CD4-positive, alpha-beta T cell (primary cell): ENCODE measurements around the gene GSAP. TPM values are rescaled to one million over a fixed set of nuclear protein-coding genes. Genes with fewer than 3 reads are reported as not detected.

Experiments used
- ATAC-seq: fragments of 200-7000 bp; cut with Tn5 transposase; one replicate; pipeline ENCODE4 v1.10.0; 2022; ENCODE audit warnings: mild to moderate bottlenecking; ENCODE audit not compliant: poor library complexity
- CTCF ChIA-PET: fragments of 350-600 bp; sonication (Branson Sonifier 250); formaldehyde crosslinking; loops from one replicate; lab custom pipeline; 2021; ENCODE audit warnings: antibody characterized with exemption, inconsistent platforms; lab: Charles Lee
- POLR2A ChIA-PET: fragments of 350-600 bp; sonication (Branson Sonifier 250); formaldehyde crosslinking; loops from one replicate; lab custom pipeline; 2021; ENCODE audit warnings: antibody characterized with exemption, inconsistent platforms; lab: Charles Lee
- DNase-seq, 14 experiments: peaks; one replicate each; pipeline ENCODE4 v3.0.0-alpha.2; 2013 to 2020; ENCODE audit warnings: mixed read lengths in 2 of 14
- H3K27ac ChIP-seq, 2 donors: one replicate each; pipeline versions ENCODE4 v1.5.1 to v1.7.0; 2013; ENCODE audit warnings: low read length in 2 of 2, low read depth in 1 of 2, mild to moderate bottlenecking in 1 of 2
- H3K27me3 ChIP-seq, 2 experiments: 1 replicate in 1 of 2; 2 replicates in 1 of 2; pipeline versions ENCODE4 v1.6.1 to v1.7.0; 2013; ENCODE audit warnings: low read length in 2 of 2, control low read depth in 1 of 2, mild to moderate bottlenecking in 1 of 2, moderate library complexity in 1 of 2; ENCODE audit not compliant: insufficient read depth in 2 of 2, control insufficient read depth in 1 of 2
- H3K36me3 ChIP-seq: one replicate; pipeline ENCODE4 v1.6.1; 2013; ENCODE audit warnings: low read length, control low read depth; ENCODE audit not compliant: insufficient read depth
- H3K4me1 ChIP-seq: one replicate; pipeline ENCODE4 v1.6.1; 2013; ENCODE audit warnings: low read length, control low read depth; ENCODE audit not compliant: insufficient read depth
- H3K4me3 ChIP-seq: one replicate; pipeline ENCODE4 v1.5.1; 2013; ENCODE audit warnings: mild to moderate bottlenecking, low read length, moderate library complexity
- H3K9me3 ChIP-seq, 2 experiments: 1 replicate in 1 of 2; 2 replicates in 1 of 2; pipeline versions ENCODE4 v1.6.1 to v1.7.0; 2013; ENCODE audit warnings: low read length in 2 of 2, mild to moderate bottlenecking in 2 of 2, control low read depth in 1 of 2, moderate library complexity in 1 of 2; ENCODE audit not compliant: control insufficient read depth in 1 of 2, insufficient read depth in 1 of 2
- H3K27ac Mint-ChIP-seq: one replicate; pipeline ENCODE4 v1.8.0; 2020; ENCODE audit warnings: mixed read lengths
- H3K27me3 Mint-ChIP-seq: one replicate; pipeline ENCODE4 v1.8.0; 2021; ENCODE audit warnings: mixed read lengths
- H3K36me3 Mint-ChIP-seq: one replicate; pipeline ENCODE4 v1.8.0; 2021; ENCODE audit warnings: low read depth, mixed read lengths
- H3K4me1 Mint-ChIP-seq: one replicate; pipeline ENCODE4 v1.8.0; 2021; ENCODE audit warnings: low read depth, mixed read lengths
- H3K4me3 Mint-ChIP-seq: one replicate; pipeline ENCODE4 v1.8.0; 2020; ENCODE audit warnings: mild to moderate bottlenecking, mixed read lengths
- H3K9me3 Mint-ChIP-seq: one replicate; pipeline ENCODE4 v1.8.0; 2020; ENCODE audit warnings: mixed read lengths
- CTCF ChIP-seq: fragments of 200-600 bp; IDR thresholded peaks from one replicate; pipeline ENCODE4 v1.8.0; 2022; ENCODE audit warnings: antibody characterized with exemption, mild to moderate bottlenecking
- intact Hi-C, 2 experiments: fragments of 100-400 bp; cut with DNase I in 1 of 2; cut with micrococcal nuclease in 1 of 2; formaldehyde crosslinking; loops; one replicate each; pipeline versions ENCODE4 v1.15.1 to v1.9.0; 2023 to 2025; cut with DNase I, micrococcal nuclease
- polyA plus RNA-seq, 2 donors: library from polyadenylated mRNA; unstranded; fragments of 120-200 nt; gene quantifications; one replicate each; pipeline ENCODE4 v1.2.1, GENCODE V29; 2013
- total RNA-seq, 174 experiments: library from RNA in 2 of 174; stranded (reverse) in 2 of 174; gene quantifications; one replicate each; pipeline ENCODE4 v1.2.3 and lab custom pipeline; 2021 to 2026

GSAP gene, protein sequence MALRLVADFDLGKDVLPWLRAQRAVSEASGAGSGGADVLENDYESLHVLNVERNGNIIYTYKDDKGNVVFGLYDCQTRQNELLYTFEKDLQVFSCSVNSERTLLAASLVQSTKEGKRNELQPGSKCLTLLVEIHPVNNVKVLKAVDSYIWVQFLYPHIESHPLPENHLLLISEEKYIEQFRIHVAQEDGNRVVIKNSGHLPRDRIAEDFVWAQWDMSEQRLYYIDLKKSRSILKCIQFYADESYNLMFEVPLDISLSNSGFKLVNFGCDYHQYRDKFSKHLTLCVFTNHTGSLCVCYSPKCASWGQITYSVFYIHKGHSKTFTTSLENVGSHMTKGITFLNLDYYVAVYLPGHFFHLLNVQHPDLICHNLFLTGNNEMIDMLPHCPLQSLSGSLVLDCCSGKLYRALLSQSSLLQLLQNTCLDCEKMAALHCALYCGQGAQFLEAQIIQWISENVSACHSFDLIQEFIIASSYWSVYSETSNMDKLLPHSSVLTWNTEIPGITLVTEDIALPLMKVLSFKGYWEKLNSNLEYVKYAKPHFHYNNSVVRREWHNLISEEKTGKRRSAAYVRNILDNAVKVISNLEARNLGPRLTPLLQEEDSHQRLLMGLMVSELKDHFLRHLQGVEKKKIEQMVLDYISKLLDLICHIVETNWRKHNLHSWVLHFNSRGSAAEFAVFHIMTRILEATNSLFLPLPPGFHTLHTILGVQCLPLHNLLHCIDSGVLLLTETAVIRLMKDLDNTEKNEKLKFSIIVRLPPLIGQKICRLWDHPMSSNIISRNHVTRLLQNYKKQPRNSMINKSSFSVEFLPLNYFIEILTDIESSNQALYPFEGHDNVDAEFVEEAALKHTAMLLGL
- total RNA-seq, result 10 to 100 TPM; 19.1 to 19.5 TPM
- polyA plus RNA-seq (2013, experiment 1 of 2), result 25.3 TPM
- polyA plus RNA-seq (2013, experiment 2 of 2), result 22.6 TPM
- total RNA-seq (lab: John Stamatoyannopoulos, UW), result 1.3 to 53.7 (median 19.8) reads per million in 172 experiments

- Histone ChIP-seq H3K9me3 (no peaks in the 10 kb centered on the region), H3K36me3 (no peaks in the 10 kb centered on the region), H3K27me3 (no peaks in the 10 kb centered on the region), H3K27ac (peak within 1 kb of the TSS; percentile 30 to 33), H3K4me1 (peaks cover 15% of the 10 kb centered on the region), H3K4me3 (peak within 1 kb of the TSS; percentile 76)
- Mint-ChIP-seq H3K27ac (peak within 1 kb of the TSS; percentile 76), H3K4me1 (peaks cover 52% of the 10 kb centered on the region), H3K9me3 (no peaks in the 10 kb centered on the region), H3K36me3 (no peaks in the 10 kb centered on the region), H3K4me3 (peak within 1 kb of the TSS; percentile 87), H3K27me3 (no peaks in the 10 kb centered on the region)
- peak; percentile 18 to 78 (median 42) for DNase-seq
- ATAC-seq, result peak; percentile 66
- TF ChIP-seq CTCF, result peak; percentile 22
- POLR2A ChIA-PET, result interaction anchor here (0.7 to 2.6 kb wide), 9 partner anchors 12 to 294 kb away, joined by 3 to 14 read pairs (median 3); partner anchors contain the start of gene CCDC146
- CTCF ChIA-PET, result interaction anchor here (0.6 kb wide), 1 partner anchor 213 kb away, joined by 7 read pairs; no protein-coding TSS in a partner anchor
- intact Hi-C loops, result loop anchor here in 1 of 2 experiments (2.0 to 5.0 kb wide), 2 partner anchors 63 to 121 kb away; partner anchors contain the start of gene PTPN12
Observed at GRCh38 chr7:77415823-77416620, at the start of gene GSAP. Gene GSAP (minus strand): TSS chr7:77416349. CDS start chr7:77416321, 28 bp downstream.

GRCh38 chr7:77465256-77465655, 49.1 kb upstream of the GSAP start:
- intact Hi-C loops, result no loop called here
- H3K36me3 Mint-ChIP-seq, result no peaks in the 10 kb centered on the region

More at GRCh38 chr7:77465256-77465655, 49.1 kb upstream of the GSAP start:
- Histone ChIP-seq H3K27me3 (no peaks in the 10 kb centered on the region), H3K27ac (no peak overlapping the region), H3K4me1 (no peaks in the 10 kb centered on the region), H3K9me3 (no peaks in the 10 kb centered on the region), H3K36me3 (no peaks in the 10 kb centered on the region), H3K4me3 (no peak overlapping the region)
- Mint-ChIP-seq H3K27ac (no peak overlapping the region), H3K9me3 (peaks cover 2% of the 10 kb centered on the region), H3K4me1 (no peaks in the 10 kb centered on the region), H3K4me3 (no peak overlapping the region), H3K27me3 (no peaks in the 10 kb centered on the region)
- ATAC-seq, result no peak
- ChIA-PET POLR2A (no interaction called here), CTCF (no interaction called here)
- TF ChIP-seq CTCF, result no peak
- no peak for DNase-seq
